Prostate gland (tissue), 2 donors: ENCODE measurements around the gene ISX.

Experiments used
- CTCF ChIP-seq, 4 experiments: fragments of 200-600 bp in 2 of 4; fragments of 450-650 bp in 2 of 4; sonication (generic) in 2 of 4; IDR thresholded peaks; 1 replicate in 3 of 4; 2 replicates in 1 of 4; pipeline ENCODE4 v1.5.1; 2016 to 2019; ENCODE audit warnings: antibody characterized with exemption in 4 of 4, mild to moderate bottlenecking in 2 of 4, moderate library complexity in 2 of 4
- POLR2A ChIP-seq: fragments of 450-650 bp; IDR thresholded peaks from one replicate; pipeline ENCODE4 v1.6.1; 2016; ENCODE audit warnings: antibody characterized with exemption, mild to moderate bottlenecking
- POLR2AphosphoS5 ChIP-seq: sonication (generic); formaldehyde crosslinking; IDR thresholded peaks from one replicate; pipeline ENCODE4 v1.6.1; 2017; ENCODE audit warnings: antibody characterized with exemption

- TF ChIP-seq CTCF (IDR thresholded peaks at IDR 0.05) (no peak), POLR2A (no peak), POLR2AphosphoS5 (peak; percentile 78)
Observed at GRCh38 chr22:35057155-35057554, 8.8 kb upstream of the ISX start.
